B cell (primary cell): ENCODE results near the gene LRRC61. TPM values are rescaled to one million over a fixed set of nuclear protein-coding genes. Genes with fewer than 3 reads are reported as not detected.
"Not testable (repeated sequence)": the region's sequence is repeated elsewhere in the genome, so short reads cannot be mapped to it uniquely, and the experiment has no call there.

Source experiments
- ATAC-seq: fragments of 200-7000 bp; cut with Tn5 transposase; one replicate; pipeline ENCODE4 v1.10.0; 2021; ENCODE audit warnings: low read depth, mild to moderate bottlenecking, moderate number of reproducible peaks, moderate library complexity
- CTCF ChIA-PET: fragments of 350-600 bp; sonication (Branson Sonifier 250); formaldehyde crosslinking; loops from one replicate; lab custom pipeline; 2021; ENCODE audit warnings: antibody characterized with exemption, inconsistent platforms; lab: Charles Lee
- POLR2A ChIA-PET: fragments of 350-600 bp; sonication (Branson Sonifier 250); formaldehyde crosslinking; loops from one replicate; lab custom pipeline; 2021; ENCODE audit warnings: antibody characterized with exemption; lab: Charles Lee
- DNase-seq: peaks from one replicate; pipeline ENCODE4 v3.0.0; 2013
- H2AFZ ChIP-seq: 2 replicates; pipeline ENCODE4 v1.6.1; 2012; ENCODE audit warnings: mild to moderate bottlenecking, low read depth, low read length; ENCODE audit not compliant: insufficient read depth, poor library complexity, severe bottlenecking
- H3K27ac ChIP-seq, 2 donors: 1 replicate in 1 of 2; 2 replicates in 1 of 2; pipeline ENCODE4 v1.5.1; 2012 to 2013; ENCODE audit warnings: low read length in 2 of 2, mild to moderate bottlenecking in 2 of 2, moderate library complexity in 1 of 2
- H3K27me3 ChIP-seq, 4 experiments: fragments of 200-600 bp in 1 of 4; sonication (generic) in 1 of 4; replicated peaks in 1 of 4; 1 replicate in 2 of 4; 2 replicates in 2 of 4; pipeline versions ENCODE4 v1.6.1 to v1.7.0; 2013 to 2016; ENCODE audit warnings: low read length in 3 of 4, mild to moderate bottlenecking in 2 of 4, mixed read lengths in 1 of 4, moderate library complexity in 1 of 4; ENCODE audit not compliant: insufficient read depth in 4 of 4, control insufficient read depth in 3 of 4; ENCODE audit errors: control extremely low read depth in 1 of 4
- H3K36me3 ChIP-seq, 2 experiments: replicated peaks in 1 of 2; 1 replicate in 1 of 2; 2 replicates in 1 of 2; pipeline versions ENCODE4 v1.6.1 to v1.7.1; 2013; ENCODE audit warnings: low read length in 1 of 2; ENCODE audit not compliant: insufficient read depth in 2 of 2, control insufficient read depth in 1 of 2; ENCODE audit errors: control extremely low read depth in 1 of 2, extremely low read depth in 1 of 2
- H3K4me1 ChIP-seq, 2 donors: fragments of 200-600 bp in 1 of 2; sonication (generic) in 1 of 2; 1 replicate in 1 of 2; 2 replicates in 1 of 2; pipeline versions ENCODE4 v1.5.1 to v1.6.1; 2013 to 2017; ENCODE audit warnings: low read length in 2 of 2; ENCODE audit not compliant: control insufficient read depth in 2 of 2, insufficient read depth in 2 of 2
- H3K4me2 ChIP-seq: replicated peaks from 2 replicates; pipeline ENCODE3; 2012; ENCODE audit warnings: mild to moderate bottlenecking, low read depth, low read length; ENCODE audit not compliant: poor library complexity, severe bottlenecking
- H3K4me3 ChIP-seq, 5 experiments: fragments of 200-600 bp in 1 of 5; sonication (generic) in 1 of 5; 1 replicate in 3 of 5; 2 replicates in 2 of 5; pipeline versions ENCODE4 v1.5.1 to v1.7.0; 2011 to 2016; ENCODE audit warnings: low read length in 4 of 5, mild to moderate bottlenecking in 4 of 5, low read depth in 2 of 5, control low read depth in 1 of 5, moderate library complexity in 1 of 5; ENCODE audit not compliant: insufficient read depth in 1 of 5; ENCODE audit errors: control extremely low read depth in 1 of 5, extremely low read depth in 1 of 5
- H3K79me2 ChIP-seq: fragments of 200-600 bp; sonication (generic); one replicate; pipeline ENCODE4 v1.6.0; 2016; ENCODE audit warnings: low read length; ENCODE audit not compliant: control insufficient read depth, insufficient read depth
- H3K9ac ChIP-seq: fragments of 200-600 bp; sonication (generic); 2 replicates; pipeline ENCODE4 v1.6.1; 2017; ENCODE audit warnings: mild to moderate bottlenecking, low read length, moderate library complexity
- H3K9me3 ChIP-seq, 3 donors: one replicate each; pipeline versions ENCODE4 v1.6.1 to v1.7.1; 2013; ENCODE audit warnings: low read length in 2 of 3; ENCODE audit not compliant: control insufficient read depth in 2 of 3, insufficient read depth in 1 of 3; ENCODE audit errors: control extremely low read depth in 1 of 3
- H4K20me1 ChIP-seq: 2 replicates; pipeline ENCODE4 v1.6.0; 2012; ENCODE audit warnings: mild to moderate bottlenecking, low read length; ENCODE audit not compliant: insufficient read depth, control insufficient read depth, poor library complexity, severe bottlenecking
- H3K27ac Mint-ChIP-seq: one replicate; pipeline ENCODE4 v1.8.0; 2021; ENCODE audit warnings: mixed read lengths
- H3K27me3 Mint-ChIP-seq: one replicate; pipeline ENCODE4 v1.8.0; 2021; ENCODE audit warnings: mixed read lengths
- H3K4me1 Mint-ChIP-seq: one replicate; pipeline ENCODE4 v1.8.0; 2021; ENCODE audit warnings: mixed read lengths
- H3K4me3 Mint-ChIP-seq: one replicate; pipeline ENCODE4 v1.8.0; 2021; ENCODE audit warnings: mixed read lengths
- H3K9me3 Mint-ChIP-seq: one replicate; pipeline ENCODE4 v1.8.0; 2022; ENCODE audit warnings: mixed read lengths; ENCODE audit not compliant: insufficient read depth
- WGBS: methylation state at CpG from one replicate; pipeline ENCODE4 v1.1.5; 2013; ENCODE audit warnings: missing lambda C conversion rate; ENCODE audit not compliant: insufficient coverage; 5-methylcytosine and 5-hydroxymethylcytosine counted together
- intact Hi-C: fragments of 100-400 bp; cut with micrococcal nuclease; formaldehyde crosslinking; loops from one replicate; pipeline ENCODE4 v1.10.0; 2022
- polyA plus RNA-seq: library from polyadenylated mRNA; depleted of rRNA; stranded (reverse); fragments of >200 nt; gene quantifications from 2 replicates; pipeline ENCODE4 v1.2.3, GENCODE V29; 2012
- total RNA-seq, 2 donors: library from RNA; stranded (reverse); fragments of 120-200 nt in 1 of 2; gene quantifications; 1 replicate in 1 of 2; 2 replicates in 1 of 2; pipeline versions ENCODE4 v1.2.3 to v1.2.4, GENCODE V29; 2013 to 2022

Gene LRRC61
- total and polyA plus RNA-seq, 2 donors (not counting 1 experiment from before 2014, with no cell fraction given), result 12.8 to 12.9 TPM

DNA sequence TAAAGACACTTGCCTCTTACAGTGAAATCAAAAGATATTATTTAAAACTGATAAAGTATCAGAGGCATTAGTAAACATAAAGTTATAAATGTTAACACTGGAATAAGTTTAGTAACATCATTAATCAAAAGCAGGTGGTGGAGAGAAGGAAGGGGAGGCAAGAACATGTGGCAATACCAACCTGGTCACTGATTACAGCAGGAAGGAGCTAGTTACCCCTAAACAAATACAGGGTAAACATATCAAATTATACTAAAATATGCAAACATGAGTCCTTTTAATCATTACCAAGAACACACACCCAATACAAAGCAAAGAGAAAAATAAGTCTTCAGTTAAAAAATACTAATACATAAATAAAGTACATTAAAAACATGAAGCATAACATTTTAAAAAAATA is 25.2 kb upstream of the LRRC61 start:
- H2AFZ ChIP-seq, H3K4me2 ChIP-seq, H3K9me3 ChIP-seq, H3K4me3 Mint-ChIP-seq, H3K27ac Mint-ChIP-seq, H3K36me3 ChIP-seq, CTCF ChIA-PET, ATAC-seq, DNase-seq, POLR2A ChIA-PET, H4K20me1 ChIP-seq, H3K27ac ChIP-seq, H3K9me3 Mint-ChIP-seq, H3K27me3 Mint-ChIP-seq, H3K4me1 ChIP-seq, H3K79me2 ChIP-seq, H3K4me1 Mint-ChIP-seq, H3K4me3 ChIP-seq, intact Hi-C loops, H3K27me3 ChIP-seq, H3K9ac ChIP-seq: not testable (repeated sequence)

DNA sequence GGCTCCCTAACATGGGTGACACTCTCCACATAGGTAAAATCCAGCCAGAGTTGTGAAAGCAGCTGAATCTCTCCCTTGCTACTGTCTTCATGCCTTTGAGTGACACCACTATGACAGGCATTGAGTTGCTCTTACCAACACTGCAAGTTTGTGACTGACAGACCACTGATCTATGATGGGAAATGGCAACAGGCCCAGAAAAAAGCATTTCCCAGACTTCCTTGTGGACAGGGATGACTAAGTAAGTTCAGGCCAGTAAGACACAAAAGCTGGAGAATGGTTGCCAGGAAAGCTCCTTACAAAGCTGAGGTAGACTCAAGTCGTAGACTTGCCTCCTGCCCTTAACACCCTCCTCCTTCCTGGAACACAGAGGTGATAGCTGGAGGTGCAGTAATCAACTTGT is 20.2 kb upstream of the LRRC61 start:
- H3K4me1 ChIP-seq, H3K27ac Mint-ChIP-seq, H3K4me3 ChIP-seq, DNase-seq, H3K27me3 ChIP-seq, H2AFZ ChIP-seq, POLR2A ChIA-PET, H3K9me3 ChIP-seq, H3K9me3 Mint-ChIP-seq, ATAC-seq, H4K20me1 ChIP-seq, H3K4me1 Mint-ChIP-seq, H3K27me3 Mint-ChIP-seq, CTCF ChIA-PET, H3K36me3 ChIP-seq, H3K27ac ChIP-seq, H3K4me3 Mint-ChIP-seq, intact Hi-C loops, H3K4me2 ChIP-seq, H3K9ac ChIP-seq, H3K79me2 ChIP-seq: not testable (repeated sequence)
- no CpG with 5 or more reads among the region's 1 CpG for WGBS

GRCh38 chr7:150304499-150305258 is 18.5 kb upstream of the LRRC61 start:
- H3K4me3 Mint-ChIP-seq, H3K4me1 ChIP-seq, DNase-seq, H2AFZ ChIP-seq, H3K4me3 ChIP-seq, H3K27me3 Mint-ChIP-seq, ATAC-seq, H3K4me2 ChIP-seq, intact Hi-C loops, CTCF ChIA-PET, H3K9me3 ChIP-seq, H3K27me3 ChIP-seq, H3K27ac ChIP-seq, H3K36me3 ChIP-seq, H3K9ac ChIP-seq, H3K27ac Mint-ChIP-seq, H3K4me1 Mint-ChIP-seq, H3K79me2 ChIP-seq, H3K9me3 Mint-ChIP-seq, POLR2A ChIA-PET, H4K20me1 ChIP-seq: not testable (repeated sequence)
- WGBS, result no CpG with 5 or more reads among the region's 8 CpGs

GRCh38 chr7:150305259-150305902 is 17.8 kb upstream of the LRRC61 start:
- H3K9me3 ChIP-seq, H2AFZ ChIP-seq, ATAC-seq, DNase-seq, intact Hi-C loops, H3K36me3 ChIP-seq, H4K20me1 ChIP-seq, H3K4me2 ChIP-seq, H3K9ac ChIP-seq, H3K27ac ChIP-seq, H3K4me1 ChIP-seq, H3K79me2 ChIP-seq, H3K4me3 Mint-ChIP-seq, CTCF ChIA-PET, H3K4me3 ChIP-seq, H3K27ac Mint-ChIP-seq, H3K27me3 ChIP-seq, H3K4me1 Mint-ChIP-seq, H3K9me3 Mint-ChIP-seq, H3K27me3 Mint-ChIP-seq, POLR2A ChIA-PET: not testable (repeated sequence)
- WGBS, result 94% methylated on average over 4 of the region's 11 CpGs
